Endothelial cell (in vitro differentiated cells): ENCODE results near the gene CTPS2. TPM values are rescaled to one million over a fixed set of nuclear protein-coding genes. Genes with fewer than 3 reads are reported as not detected.
A peak's percentile ranks its signal among the peaks of the same experiment; 100 is the strongest.

Experiments used
- DNase-seq: peaks from one replicate; pipeline ENCODE4 v3.0.0; 2021; ENCODE audit warnings: low spot score
- H3K27ac Mint-ChIP-seq: one replicate; pipeline ENCODE4 v1.8.0; 2021; ENCODE audit warnings: mixed read lengths, inconsistent platforms; ENCODE audit not compliant: unreplicated experiment
- H3K27me3 Mint-ChIP-seq: one replicate; pipeline ENCODE4 v1.8.0; 2021; ENCODE audit warnings: mild to moderate bottlenecking, moderate library complexity, mixed read lengths, inconsistent platforms; ENCODE audit not compliant: unreplicated experiment
- H3K36me3 Mint-ChIP-seq: one replicate; pipeline ENCODE4 v1.8.0; 2021; ENCODE audit warnings: mild to moderate bottlenecking, low read depth, mixed read lengths, inconsistent platforms; ENCODE audit not compliant: unreplicated experiment
- H3K4me1 Mint-ChIP-seq: one replicate; pipeline ENCODE4 v1.8.0; 2021; ENCODE audit warnings: mild to moderate bottlenecking, mixed read lengths, inconsistent platforms; ENCODE audit not compliant: unreplicated experiment
- H3K4me3 Mint-ChIP-seq: one replicate; pipeline ENCODE4 v1.8.0; 2021; ENCODE audit warnings: mild to moderate bottlenecking, mixed read lengths, inconsistent platforms; ENCODE audit not compliant: unreplicated experiment
- H3K9me3 Mint-ChIP-seq: one replicate; pipeline ENCODE4 v1.8.0; 2021; ENCODE audit warnings: mixed read lengths, inconsistent platforms; ENCODE audit not compliant: unreplicated experiment
- total RNA-seq: library from RNA; stranded (reverse); fragmentation: NEBNext Ultra II Directional; extraction: Animal tissue kit (Norgen Biotek cat#: 25700); gene quantifications from one replicate; pipeline ENCODE4 v1.2.1, GENCODE V29; 2021; ENCODE audit not compliant: unreplicated experiment
- TF ChIP-seq, protein P1 (sequence below): fragments of 200-600 bp; sonication (generic); IDR thresholded peaks from one replicate; pipeline ENCODE4 v1.5.0; 2021; ENCODE audit warnings: antibody characterized with exemption; ENCODE audit not compliant: unreplicated experiment

The CTPS2 gene
- total RNA-seq, 1 donor from 2014 or later = 29.5 TPM

DNA sequence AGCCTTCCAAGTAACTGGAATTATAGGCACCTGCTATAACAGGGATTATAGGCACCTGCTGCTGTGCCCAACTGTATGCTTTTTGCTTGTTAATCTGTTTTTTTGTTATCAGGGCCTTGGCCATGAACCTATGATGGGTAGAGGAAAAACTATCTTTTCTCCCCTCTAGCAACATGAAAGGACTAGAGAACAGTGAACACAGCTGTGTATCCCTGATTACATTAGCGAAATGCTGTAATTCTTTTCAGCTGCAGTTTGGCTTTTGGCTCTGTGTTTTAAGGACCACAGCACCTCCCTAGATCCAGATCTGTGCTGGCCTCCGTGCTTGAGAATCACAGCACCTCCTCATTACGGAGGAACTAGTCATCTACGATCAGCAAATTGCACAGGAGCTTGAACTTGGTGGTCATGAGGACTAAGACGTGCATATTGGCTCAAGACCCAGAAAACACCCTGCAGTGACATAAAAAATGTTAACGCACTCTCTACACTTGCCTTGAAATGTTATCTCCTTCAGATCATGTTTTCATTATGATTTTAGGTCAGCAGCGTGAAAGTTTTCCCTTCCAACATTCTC lies 120.2 kb downstream of the CTPS2 start:
- TF ChIP-seq, protein P1, sequence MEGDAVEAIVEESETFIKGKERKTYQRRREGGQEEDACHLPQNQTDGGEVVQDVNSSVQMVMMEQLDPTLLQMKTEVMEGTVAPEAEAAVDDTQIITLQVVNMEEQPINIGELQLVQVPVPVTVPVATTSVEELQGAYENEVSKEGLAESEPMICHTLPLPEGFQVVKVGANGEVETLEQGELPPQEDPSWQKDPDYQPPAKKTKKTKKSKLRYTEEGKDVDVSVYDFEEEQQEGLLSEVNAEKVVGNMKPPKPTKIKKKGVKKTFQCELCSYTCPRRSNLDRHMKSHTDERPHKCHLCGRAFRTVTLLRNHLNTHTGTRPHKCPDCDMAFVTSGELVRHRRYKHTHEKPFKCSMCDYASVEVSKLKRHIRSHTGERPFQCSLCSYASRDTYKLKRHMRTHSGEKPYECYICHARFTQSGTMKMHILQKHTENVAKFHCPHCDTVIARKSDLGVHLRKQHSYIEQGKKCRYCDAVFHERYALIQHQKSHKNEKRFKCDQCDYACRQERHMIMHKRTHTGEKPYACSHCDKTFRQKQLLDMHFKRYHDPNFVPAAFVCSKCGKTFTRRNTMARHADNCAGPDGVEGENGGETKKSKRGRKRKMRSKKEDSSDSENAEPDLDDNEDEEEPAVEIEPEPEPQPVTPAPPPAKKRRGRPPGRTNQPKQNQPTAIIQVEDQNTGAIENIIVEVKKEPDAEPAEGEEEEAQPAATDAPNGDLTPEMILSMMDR = no peak
- peak overlapping the region; percentile 23 for H3K4me3 Mint-ChIP-seq
- peaks cover 25% of the 10 kb centered on the region for H3K4me1 Mint-ChIP-seq
- DNase-seq = no peak
- no peak overlapping the region for H3K27ac Mint-ChIP-seq
- no peaks in the 10 kb centered on the region for H3K9me3 Mint-ChIP-seq
- no peaks in the 10 kb centered on the region for H3K27me3 Mint-ChIP-seq
- peaks cover 9% of the 10 kb centered on the region for H3K36me3 Mint-ChIP-seq

DNA sequence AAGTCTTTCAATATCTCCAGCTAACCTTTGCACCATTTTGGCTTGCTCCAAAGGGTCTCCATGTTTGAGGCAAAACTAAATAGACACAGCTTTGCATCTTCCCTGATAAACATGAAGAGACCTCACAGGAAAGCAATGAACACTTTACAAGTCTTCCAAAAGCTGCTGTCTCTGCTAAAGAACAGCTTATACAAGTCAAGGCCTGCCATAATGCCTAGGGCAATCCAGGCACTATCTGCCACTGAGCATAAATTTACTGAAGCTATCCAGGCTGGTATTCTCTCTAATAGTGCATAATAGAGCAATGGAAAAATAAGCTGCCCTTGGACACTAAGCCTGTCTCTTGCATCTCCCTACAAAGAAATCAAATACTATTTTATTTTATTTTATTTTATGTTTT lies 122.6 kb downstream of the CTPS2 start:
- H3K36me3 Mint-ChIP-seq = peaks cover 19% of the 10 kb centered on the region
- peaks cover 29% of the 10 kb centered on the region for H3K4me1 Mint-ChIP-seq
- no peaks in the 10 kb centered on the region for H3K9me3 Mint-ChIP-seq
- no peak for DNase-seq
- TF ChIP-seq, protein P1 = no peak
- no peak overlapping the region for H3K27ac Mint-ChIP-seq
- H3K27me3 Mint-ChIP-seq = no peaks in the 10 kb centered on the region
- no peak overlapping the region for H3K4me3 Mint-ChIP-seq

DNA sequence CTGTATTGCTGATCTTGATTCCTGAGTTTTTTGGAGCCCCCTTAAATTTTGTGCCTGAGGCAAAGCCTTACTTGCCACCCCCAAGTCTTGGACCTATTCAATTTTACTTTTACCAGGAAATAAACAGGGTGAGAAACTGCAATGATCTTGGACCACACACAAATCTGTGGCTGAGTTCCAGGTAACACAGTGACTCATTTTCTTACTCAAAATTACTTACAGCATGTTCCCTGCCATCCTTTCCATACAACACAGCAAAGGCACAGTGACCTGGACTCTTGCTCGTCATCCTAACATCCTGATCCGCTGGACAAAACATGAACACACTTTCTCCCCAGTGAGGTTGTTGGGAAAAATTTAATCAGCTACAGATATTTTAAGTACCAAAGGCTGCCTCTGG lies 123.3 kb downstream of the CTPS2 start:
- Mint-ChIP-seq H3K36me3 (peaks cover 19% of the 10 kb centered on the region), H3K27ac (no peak overlapping the region)
- DNase-seq = no peak

DNA sequence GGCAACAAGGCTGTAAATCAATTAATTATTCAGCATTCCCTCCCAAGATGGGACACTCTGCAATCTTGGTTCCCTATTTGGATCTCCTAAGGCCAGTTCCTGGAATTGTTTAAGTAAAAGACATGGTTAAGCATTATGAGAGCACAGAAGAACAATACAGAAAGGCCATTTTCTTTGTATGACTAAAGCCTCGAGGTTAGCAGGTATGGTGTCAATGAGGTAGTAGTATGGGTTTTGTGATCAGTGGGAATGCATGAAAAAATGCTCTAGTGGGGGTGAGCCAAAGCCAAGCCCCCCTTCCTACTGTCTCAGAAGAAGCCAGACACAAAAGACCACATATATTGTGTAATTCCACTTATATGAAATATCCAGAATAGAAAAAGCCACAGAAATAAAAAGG lies 124.2 kb downstream of the CTPS2 start:
- no peak for DNase-seq
- H3K4me1 Mint-ChIP-seq = peaks cover 22% of the 10 kb centered on the region
- TF ChIP-seq, protein P1 = no peak
- H3K36me3 Mint-ChIP-seq = peaks cover 26% of the 10 kb centered on the region
- H3K4me3 Mint-ChIP-seq = no peak overlapping the region
- no peaks in the 10 kb centered on the region for H3K9me3 Mint-ChIP-seq
- no peaks in the 10 kb centered on the region for H3K27me3 Mint-ChIP-seq
- H3K27ac Mint-ChIP-seq = no peak overlapping the region

More for the DNA sequence above, 123.3 kb downstream of the CTPS2 start:
- TF ChIP-seq, protein P1 = no peak
- no peak overlapping the region for H3K4me3 Mint-ChIP-seq
- H3K4me1 Mint-ChIP-seq = peaks cover 28% of the 10 kb centered on the region
- H3K9me3 Mint-ChIP-seq = no peaks in the 10 kb centered on the region
- no peaks in the 10 kb centered on the region for H3K27me3 Mint-ChIP-seq

DNA sequence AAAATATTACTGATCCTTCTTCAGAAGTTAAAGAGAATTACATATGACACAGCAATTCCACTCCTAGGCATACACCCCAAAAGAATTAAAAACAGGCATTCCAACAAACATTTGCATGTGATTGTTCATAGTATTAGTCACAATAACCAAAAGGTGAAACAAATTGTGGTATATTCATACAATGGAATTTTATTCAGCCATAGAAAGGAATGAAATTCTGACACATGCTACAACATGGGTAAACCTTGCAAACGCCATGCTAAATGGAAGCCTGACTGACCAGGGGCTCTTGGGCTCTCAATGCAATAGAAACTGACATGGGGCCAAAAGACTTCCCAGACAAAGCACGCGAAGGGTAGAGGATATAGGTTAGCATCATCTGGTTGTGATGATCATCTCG lies 124.6 kb downstream of the CTPS2 start:
- H3K9me3 Mint-ChIP-seq = no peaks in the 10 kb centered on the region
- no peak overlapping the region for H3K27ac Mint-ChIP-seq
- peaks cover 20% of the 10 kb centered on the region for H3K4me1 Mint-ChIP-seq
- H3K4me3 Mint-ChIP-seq = no peak overlapping the region
- DNase-seq = no peak
- TF ChIP-seq, protein P1 = no peak
- no peaks in the 10 kb centered on the region for H3K27me3 Mint-ChIP-seq
- peaks cover 30% of the 10 kb centered on the region for H3K36me3 Mint-ChIP-seq
